Measurements from ENCODE around the gene WDR54. TPM values are rescaled to one million over a fixed set of nuclear protein-coding genes. Genes with fewer than 3 reads are reported as not detected.
"Not testable (repeated sequence)": the region's sequence is repeated elsewhere in the genome, so short reads cannot be mapped to it uniquely, and the experiment has no call there.

Gene WDR54
- polyA plus RNA-seq, 4 donors, result 38.4 to 46.7 (median 40.8) TPM

DNA sequence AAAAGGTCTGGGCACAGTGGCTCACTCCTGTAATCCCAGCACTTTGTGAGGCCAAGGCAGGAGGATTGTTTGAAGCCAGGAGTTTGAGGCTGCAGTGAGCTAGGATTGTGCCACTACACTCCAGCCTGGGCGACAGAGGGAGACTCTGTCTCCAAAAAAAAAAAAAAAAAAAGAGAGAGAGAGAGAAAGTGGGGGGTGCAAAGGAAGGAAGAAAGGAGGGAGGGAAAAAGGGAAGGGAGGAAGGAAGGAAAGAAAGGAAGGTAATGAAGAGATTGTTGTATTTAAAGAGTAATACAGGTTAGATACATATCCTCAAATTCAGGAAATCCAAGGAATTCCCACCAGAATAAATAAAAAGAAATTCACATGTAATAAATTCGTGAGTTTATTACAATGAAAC, 19.6 kb upstream of the WDR54 start:
- no peak for DNase-seq (ENCODE audit: low read depth in 4 of 4, low spot score in 2 of 4)

- DNase-seq (ENCODE audit: low read depth in 4 of 4, low spot score in 2 of 4), result no peak
Measured at GRCh38 chr2:74406035-74406434, 15.5 kb upstream of the WDR54 start.

- no peak for DNase-seq (ENCODE audit: low read depth in 4 of 4, low spot score in 2 of 4)
Measured at GRCh38 chr2:74407682-74408081, 13.8 kb upstream of the WDR54 start.

DNA sequence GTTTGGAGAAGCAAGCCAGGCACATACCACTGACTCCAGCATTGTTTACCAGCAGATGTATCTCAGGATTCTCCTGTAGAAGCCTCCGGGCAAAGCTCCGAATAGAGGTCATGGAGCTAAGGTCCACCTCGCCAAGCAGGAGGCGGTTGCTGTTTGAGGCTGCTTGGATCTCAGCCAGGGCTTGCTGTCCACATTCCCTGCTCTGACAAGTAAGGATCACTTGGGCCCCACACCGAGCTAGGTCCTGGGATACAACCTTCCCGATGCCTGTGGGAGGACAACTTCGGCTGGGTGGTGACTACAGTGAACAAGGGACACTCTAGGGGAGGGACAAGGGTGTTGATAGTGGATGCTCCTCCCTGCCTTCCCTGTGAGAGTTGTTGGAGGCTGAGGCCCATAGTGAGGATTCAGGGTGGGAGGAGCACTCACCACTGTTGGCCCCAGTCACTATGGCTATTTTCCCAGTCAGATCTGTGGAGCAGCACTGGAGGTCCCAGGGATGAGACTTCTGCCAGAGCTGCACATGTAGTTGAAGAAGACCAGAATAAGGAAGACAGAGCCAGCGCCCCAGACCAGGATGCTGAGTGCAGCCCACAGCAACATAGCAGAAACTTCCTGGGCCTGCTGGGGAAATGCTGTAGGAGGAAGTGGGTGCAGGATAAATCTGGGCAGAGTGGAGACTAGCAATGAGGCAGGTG, 8.4 kb upstream of the WDR54 start:
- DNase-seq (ENCODE audit: low read depth in 4 of 4, low spot score in 2 of 4), result no peak

GRCh38 chr2:74414441-74414840, 7.1 kb upstream of the WDR54 start:
- DNase-seq (ENCODE audit: low read depth in 4 of 4, low spot score in 2 of 4), result no peak

- DNase-seq (ENCODE audit: low read depth in 4 of 4, low spot score in 2 of 4), result no peak
Measured at GRCh38 chr2:74414881-74415761, 6.4 kb upstream of the WDR54 start.

DNA sequence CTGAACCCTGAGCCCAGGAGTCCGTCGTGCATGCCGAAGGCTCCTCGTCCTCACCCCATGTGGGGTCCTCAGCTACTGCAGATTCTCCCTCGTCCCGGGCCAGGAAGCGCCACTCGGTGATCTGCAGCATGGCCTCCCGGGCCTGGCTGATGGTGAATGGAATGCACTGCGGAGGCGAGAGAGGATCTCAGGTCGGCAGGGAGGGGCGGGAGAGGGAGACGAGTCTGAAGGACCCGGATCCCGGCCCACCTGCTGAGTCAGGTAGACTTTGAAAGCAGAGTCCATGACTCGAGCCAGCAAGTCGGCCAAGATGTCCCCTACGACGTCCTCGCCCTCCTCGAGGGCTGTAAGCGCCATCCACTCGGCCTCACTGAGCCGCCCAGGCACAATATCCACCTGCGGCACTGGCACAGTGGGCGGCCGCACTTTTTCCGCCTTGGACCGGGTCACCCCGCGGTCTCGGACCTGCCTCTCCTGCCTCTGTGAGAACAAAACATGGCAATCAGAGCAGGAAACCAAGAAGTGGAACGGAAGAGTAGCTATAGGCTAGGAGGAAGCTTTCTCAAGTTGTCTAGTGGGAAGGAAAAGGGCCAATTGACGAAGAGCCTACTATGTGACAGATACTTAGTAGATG, 5.7 kb upstream of the WDR54 start:
- DNase-seq (ENCODE audit: low read depth in 4 of 4, low spot score in 2 of 4), result no peak

GRCh38 chr2:74416778-74417177, 4.8 kb upstream of the WDR54 start:
- no peak for DNase-seq (ENCODE audit: low read depth in 4 of 4, low spot score in 2 of 4)

DNA sequence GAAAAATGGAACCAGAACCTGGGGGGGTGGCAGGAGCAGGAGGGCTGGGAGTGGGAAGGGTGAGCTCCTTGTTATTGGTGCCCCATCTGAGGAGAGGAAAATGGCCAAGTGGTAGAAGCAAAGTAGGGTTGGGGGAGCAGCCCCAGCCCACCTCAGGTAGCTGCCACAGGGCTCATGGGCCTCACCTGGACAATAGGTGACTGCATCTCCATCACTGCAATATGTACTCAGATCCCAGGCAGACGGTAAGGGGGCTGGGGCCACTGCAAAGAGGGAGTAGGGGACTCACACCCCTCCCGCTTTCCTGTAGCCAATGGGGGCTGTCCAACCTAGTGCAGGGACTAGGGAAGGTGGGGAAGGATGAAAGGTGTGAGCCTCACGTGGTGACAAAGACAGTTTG, 4.3 kb upstream of the WDR54 start:
- no peak for DNase-seq (ENCODE audit: low read depth in 4 of 4, low spot score in 2 of 4)

GRCh38 chr2:74417763-74418162, 3.8 kb upstream of the WDR54 start:
- no peak for DNase-seq (ENCODE audit: low read depth in 4 of 4, low spot score in 2 of 4)

DNA sequence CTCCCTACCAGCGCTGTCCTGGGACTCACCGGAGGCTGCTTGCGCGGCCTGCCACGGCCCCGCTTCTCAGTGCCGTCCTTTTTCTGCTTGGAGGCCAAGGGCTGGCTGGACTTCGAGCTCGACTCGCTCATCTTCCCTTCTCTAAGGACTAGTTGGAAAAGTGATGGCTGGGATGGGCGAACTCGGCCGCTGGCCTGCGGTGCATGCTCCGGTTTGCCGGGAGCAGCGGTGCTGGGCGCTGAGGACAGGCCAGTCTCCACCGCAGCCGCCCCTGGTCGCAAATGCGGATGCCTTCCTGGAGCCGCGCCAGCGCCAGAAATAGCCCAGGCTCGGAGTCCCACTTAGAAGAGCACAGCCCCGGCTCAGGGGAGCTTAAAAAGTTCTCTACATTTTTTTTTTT, 3.2 kb upstream of the WDR54 start:
- DNase-seq (ENCODE audit: low read depth in 4 of 4, low spot score in 2 of 4), result no peak

DNA sequence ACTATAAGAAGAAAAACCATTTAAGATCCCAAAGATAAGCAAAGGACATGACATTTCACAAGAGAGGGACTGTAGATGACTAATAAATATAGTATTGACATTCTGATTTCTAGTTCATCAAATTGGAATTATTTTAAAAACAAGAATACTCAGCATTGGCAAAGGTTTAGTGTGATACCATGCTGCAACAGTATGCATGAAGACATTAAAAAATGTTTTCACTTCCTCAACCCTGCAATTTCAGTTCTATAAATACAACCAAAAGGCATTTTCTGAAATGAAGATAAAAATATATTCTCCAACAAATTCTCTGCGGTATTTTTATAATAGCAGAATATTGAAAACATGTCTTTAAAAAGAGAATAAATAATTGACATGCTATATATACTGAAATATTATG, 2.2 kb upstream of the WDR54 start:
- DNase-seq (ENCODE audit: low read depth in 4 of 4, low spot score in 2 of 4), result no peak

DNA sequence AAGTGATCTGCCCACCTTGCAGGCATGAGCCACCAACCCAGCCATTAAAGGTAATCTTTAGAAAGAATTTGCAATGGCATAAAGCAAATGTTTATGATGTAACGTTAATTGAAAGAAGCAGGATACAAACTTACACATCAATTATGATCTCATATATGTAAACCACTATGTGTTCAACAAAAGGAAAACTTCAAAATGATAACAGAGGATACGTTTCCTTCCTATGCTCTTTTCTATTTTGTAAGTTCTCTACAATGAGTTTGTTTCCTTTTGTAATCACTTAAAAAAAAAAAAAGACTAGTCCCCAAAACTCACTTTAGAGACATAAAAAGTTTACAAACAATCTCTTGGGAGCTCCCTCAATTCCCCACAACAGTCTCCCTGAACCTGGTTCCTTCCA, 1.5 kb upstream of the WDR54 start:
- no peak for DNase-seq (ENCODE audit: low read depth in 4 of 4, low spot score in 2 of 4)

DNA sequence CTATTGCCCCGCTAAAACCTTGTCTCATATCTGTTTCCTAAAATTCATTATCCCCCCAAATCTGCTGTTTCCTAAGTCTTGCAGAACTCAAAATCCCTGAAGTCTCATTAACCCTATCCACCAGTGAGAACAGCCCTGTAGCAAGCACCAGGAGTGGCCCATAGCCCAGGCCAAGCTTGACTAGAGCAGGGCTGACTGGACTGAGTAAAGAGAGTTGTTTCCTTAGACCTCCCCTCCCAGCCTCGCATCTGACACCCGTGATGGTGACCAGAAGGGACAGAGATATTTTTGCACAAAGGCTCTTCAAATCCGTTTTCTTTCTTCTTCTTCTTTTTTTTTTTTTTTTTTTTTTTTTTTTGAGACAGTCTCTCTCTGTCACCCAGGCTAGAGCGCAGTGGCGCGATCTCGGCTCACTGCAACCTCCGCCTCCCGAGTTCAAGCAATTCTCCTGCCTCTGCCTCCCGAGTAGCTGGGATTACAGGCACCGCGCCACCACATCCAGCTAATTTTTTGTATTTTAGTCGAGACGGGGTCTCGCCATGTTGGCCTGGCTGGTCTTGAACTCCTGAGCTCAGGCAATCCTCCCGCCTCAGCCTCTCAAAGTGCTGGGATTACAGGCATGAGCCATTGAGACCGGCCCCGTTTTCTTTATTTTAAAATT, 957 bp upstream of the WDR54 start:
- DNase-seq (ENCODE audit: low read depth in 4 of 4, low spot score in 2 of 4), result not testable (repeated sequence)

DNA sequence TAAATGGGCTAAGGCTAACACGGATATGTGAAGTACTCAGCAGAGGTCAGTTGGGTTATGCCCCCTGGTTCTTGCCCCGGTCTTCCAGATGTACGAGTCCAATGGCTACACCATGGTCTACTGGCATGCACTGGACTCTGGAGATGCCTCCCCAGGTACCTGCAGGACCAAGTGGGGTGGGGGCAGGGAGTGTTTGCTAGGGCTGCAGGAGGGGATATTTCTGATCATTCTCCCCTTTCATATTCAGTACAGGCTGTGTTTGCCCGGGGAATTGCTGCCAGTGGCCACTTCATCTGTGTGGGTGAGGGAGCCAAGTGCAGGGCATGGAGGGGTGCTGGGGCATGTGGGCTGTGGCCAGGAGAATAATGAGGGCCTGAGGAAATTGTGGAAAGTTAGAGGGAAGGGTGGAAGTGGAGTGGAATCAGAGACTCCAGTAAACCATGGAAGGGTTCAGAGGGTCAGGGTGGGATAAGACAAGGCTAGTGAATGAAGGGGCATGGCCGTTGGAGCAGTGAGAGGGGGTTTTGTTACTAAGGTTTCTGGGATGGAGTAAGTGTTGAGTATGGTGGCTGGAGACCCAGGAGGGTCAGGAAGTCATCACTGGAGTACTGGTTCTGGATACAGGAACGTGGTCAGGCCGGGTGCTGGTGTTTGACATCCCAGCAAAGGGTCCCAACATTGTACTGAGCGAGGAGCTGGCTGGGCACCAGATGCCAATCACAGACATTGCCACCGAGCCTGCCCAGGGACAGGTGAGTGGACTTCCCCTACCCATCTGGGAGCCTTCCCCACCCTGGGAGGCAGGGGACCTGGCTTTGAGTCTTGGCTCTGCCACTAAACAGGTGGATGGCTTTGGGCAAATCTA, 1.9 kb downstream of the WDR54 start:
- no peak for DNase-seq (ENCODE audit: low read depth in 4 of 4, low spot score in 2 of 4)

- DNase-seq (ENCODE audit: low read depth in 4 of 4, low spot score in 2 of 4), result no peak
Measured at GRCh38 chr2:74424139-74424992, 2.8 kb downstream of the WDR54 start.

DNA sequence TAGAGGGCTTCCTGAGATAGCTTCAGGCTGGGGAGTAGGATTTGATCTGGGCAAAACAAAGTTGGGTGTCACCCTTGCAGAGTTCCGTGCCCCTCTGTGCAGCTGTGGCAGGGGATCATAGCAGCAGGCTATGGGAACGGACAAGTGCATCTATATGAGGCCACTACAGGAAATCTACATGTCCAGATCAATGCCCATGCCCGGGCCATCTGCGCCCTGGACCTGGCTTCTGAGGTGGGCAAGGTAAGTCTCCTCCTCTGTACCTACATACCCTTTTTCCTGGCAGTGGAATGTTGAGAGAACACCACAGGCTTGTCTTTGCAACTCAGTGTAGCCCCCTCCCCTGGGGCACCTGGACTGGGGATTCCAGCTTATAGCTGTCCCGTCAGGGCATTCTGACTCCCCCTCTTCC, 3.5 kb downstream of the WDR54 start:
- DNase-seq (ENCODE audit: low read depth in 4 of 4, low spot score in 2 of 4), result no peak

DNA sequence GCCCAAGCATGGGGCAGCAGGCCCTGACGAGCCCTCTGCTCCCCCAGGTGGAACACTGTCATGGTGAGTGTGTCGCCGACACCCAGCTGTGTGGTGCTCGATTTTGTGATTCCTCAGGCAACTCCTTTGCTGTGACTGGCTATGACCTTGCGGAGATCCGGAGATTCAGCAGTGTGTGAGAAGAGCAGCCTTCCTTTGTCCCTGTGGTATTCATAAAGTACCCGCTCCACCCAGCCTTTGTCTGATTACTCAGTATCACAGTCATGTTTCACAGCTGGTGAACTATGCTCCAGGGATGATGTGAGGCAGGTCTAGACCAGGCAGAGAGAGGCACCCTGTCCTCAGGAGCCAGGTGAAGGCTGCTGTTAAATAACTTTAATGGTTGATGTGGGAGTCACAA, 4.0 kb downstream of the WDR54 start:
- DNase-seq (ENCODE audit: low read depth in 4 of 4, low spot score in 2 of 4), result no peak

GRCh38 chr2:74426181-74426758, 4.7 kb downstream of the WDR54 start:
- no peak for DNase-seq (ENCODE audit: low read depth in 4 of 4, low spot score in 2 of 4)

Data from left renal cortex interstitium (tissue), 4 donors.